GM23338 (cell line): ENCODE results near the gene SUPT5H. TPM values are rescaled to one million over a fixed set of nuclear protein-coding genes. Genes with fewer than 3 reads are reported as not detected.

Experiments used
- ATAC-seq: fragments of 200-7000 bp; cut with Tn5 transposase; 3 replicates; pipeline ENCODE4 v1.9.1; 2020
- DNase-seq: peaks from one replicate; pipeline ENCODE4 v3.0.0-alpha.2; 2015; ENCODE audit warnings: low spot score
- H2AFZ ChIP-seq: fragments of 200-600 bp; sonication (generic); 2 replicates; pipeline ENCODE4 v1.8.0; 2016; ENCODE audit warnings: antibody characterized with exemption, mild to moderate bottlenecking, moderate library complexity
- H3F3A ChIP-seq: fragments of 200-600 bp; sonication (generic); replicated peaks from 2 replicates; pipeline ENCODE4 v1.8.0; 2017; ENCODE audit warnings: antibody characterized with exemption, mixed run types, low read depth
- H3K27ac ChIP-seq: fragments of 200-600 bp; sonication (generic); 2 replicates; pipeline ENCODE4 v1.6.1; 2016; ENCODE audit warnings: low read depth
- H3K27me3 ChIP-seq: fragments of 200-600 bp; sonication (generic); 2 replicates; pipeline ENCODE4 v1.8.0; 2016; ENCODE audit warnings: mild to moderate bottlenecking, mixed run types, moderate library complexity; ENCODE audit not compliant: insufficient read depth
- H3K36me3 ChIP-seq: fragments of 200-600 bp; sonication (generic); 2 replicates; pipeline ENCODE4 v1.8.0; 2016; ENCODE audit warnings: mild to moderate bottlenecking; ENCODE audit not compliant: insufficient read depth
- H3K4me1 ChIP-seq: fragments of 200-600 bp; sonication (generic); 2 replicates; pipeline ENCODE4 v1.8.0; 2016; ENCODE audit warnings: mild to moderate bottlenecking, moderate library complexity; ENCODE audit not compliant: insufficient read depth
- H3K4me2 ChIP-seq: fragments of 200-600 bp; sonication (generic); 2 replicates; pipeline ENCODE4 v1.7.1; 2017; ENCODE audit warnings: mixed run types
- H3K4me3 ChIP-seq: fragments of 200-600 bp; sonication (generic); 2 replicates; pipeline ENCODE4 v1.6.1; 2016; ENCODE audit warnings: mixed run types
- H3K79me2 ChIP-seq: fragments of 200-600 bp; sonication (generic); replicated peaks from 2 replicates; pipeline ENCODE4 v1.8.0; 2017; ENCODE audit warnings: mild to moderate bottlenecking; ENCODE audit not compliant: insufficient read depth
- H3K9me2 ChIP-seq: fragments of 200-600 bp; sonication (generic); 2 replicates; pipeline ENCODE4 v1.8.0; 2017; ENCODE audit not compliant: insufficient read depth
- H4K20me1 ChIP-seq: fragments of 200-600 bp; sonication (generic); replicated peaks from 2 replicates; pipeline ENCODE4 v1.8.0; 2017; ENCODE audit warnings: mild to moderate bottlenecking; ENCODE audit not compliant: insufficient read depth
- H3K27ac Mint-ChIP-seq: 2 replicates; pipeline ENCODE4 v1.8.0; 2020; ENCODE audit warnings: inconsistent platforms, mild to moderate bottlenecking, moderate library complexity, mixed read lengths
- H3K27me3 Mint-ChIP-seq: 3 replicates; pipeline ENCODE4 v1.8.0; 2022; ENCODE audit warnings: low read depth, mild to moderate bottlenecking, moderate library complexity, mixed read lengths, inconsistent platforms; ENCODE audit not compliant: insufficient read depth, poor library complexity
- H3K36me3 Mint-ChIP-seq: 3 replicates; pipeline ENCODE4 v1.8.0; 2021; ENCODE audit warnings: low read depth, mild to moderate bottlenecking, inconsistent platforms, moderate library complexity, mixed read lengths
- H3K4me1 Mint-ChIP-seq: 3 replicates; pipeline ENCODE4 v1.8.0; 2020; ENCODE audit warnings: mild to moderate bottlenecking, inconsistent platforms, mixed read lengths
- H3K4me3 Mint-ChIP-seq: 3 replicates; pipeline ENCODE4 v1.8.0; 2021; ENCODE audit warnings: moderate library complexity, mild to moderate bottlenecking, inconsistent platforms, mixed read lengths
- H3K9me3 Mint-ChIP-seq: 3 replicates; pipeline ENCODE4 v1.8.0; 2020; ENCODE audit warnings: moderate library complexity, mild to moderate bottlenecking, inconsistent platforms, mixed read lengths
- CREB1 ChIP-seq: fragments of 250-450 bp; sonication (Bioruptor Pico); IDR thresholded peaks from 2 replicates; pipeline ENCODE4 v1.5.0; 2020; ENCODE audit warnings: low read depth, mild to moderate bottlenecking, moderate library complexity
- CTCF ChIP-seq, 2 experiments: fragments of 200-600 bp in 1 of 2; sonication (generic) in 1 of 2; conservative IDR thresholded peaks; 2 replicates each; pipeline versions ENCODE4 v1.5.1 to v1.6.1; 2016 to 2017; ENCODE audit warnings: antibody characterized with exemption in 2 of 2, low read depth in 2 of 2, mild to moderate bottlenecking in 2 of 2, moderate library complexity in 1 of 2
- ETS1 ChIP-seq: IDR thresholded peaks from 2 replicates; pipeline ENCODE4 v1.6.1; 2016; ENCODE audit warnings: antibody characterized with exemption
- EZH2 ChIP-seq: fragments of 200-600 bp; sonication (generic); IDR thresholded peaks from one replicate; pipeline ENCODE4 v1.8.0; 2017; ENCODE audit warnings: antibody characterized with exemption, mild to moderate bottlenecking, low read depth; ENCODE audit not compliant: unreplicated experiment
- JUNB ChIP-seq: IDR thresholded peaks from one replicate; pipeline ENCODE4 v1.6.1; 2016; ENCODE audit warnings: antibody characterized with exemption; ENCODE audit not compliant: unreplicated experiment
- NANOG ChIP-seq: IDR thresholded peaks from 2 replicates; pipeline ENCODE4 v1.6.1; 2016; ENCODE audit warnings: antibody characterized with exemption, borderline replicate concordance
- POLR2AphosphoS5 ChIP-seq: IDR thresholded peaks from 2 replicates; pipeline ENCODE4 v1.6.1; 2016; ENCODE audit warnings: antibody characterized with exemption, low read depth
- STAT1 ChIP-seq: IDR thresholded peaks from one replicate; pipeline ENCODE4 v1.6.1; 2016; ENCODE audit warnings: antibody characterized with exemption; ENCODE audit not compliant: unreplicated experiment
- ZNF114 ChIP-seq: fragments of 250-450 bp; sonication (Bioruptor Pico); IDR thresholded peaks from 2 replicates; pipeline ENCODE4 v1.5.0; 2020; ENCODE audit warnings: mild to moderate bottlenecking, moderate library complexity
- ZNF331 ChIP-seq: fragments of 250-450 bp; sonication (Bioruptor Pico); IDR thresholded peaks from 2 replicates; pipeline ENCODE4 v1.5.0; 2020; ENCODE audit warnings: low read depth, mild to moderate bottlenecking, moderate library complexity
- ZNF462 ChIP-seq: fragments of 250-450 bp; sonication (Bioruptor Pico); IDR thresholded peaks from 2 replicates; pipeline ENCODE4 v1.5.0; 2020; ENCODE audit warnings: mild to moderate bottlenecking, moderate library complexity
- polyA plus RNA-seq: library from polyadenylated mRNA; unstranded; fragments of >200 nt; fragmentation: Nextera tagmentation; extraction: Ambion mirVana; gene quantifications from 2 replicates; pipeline ENCODE4 v1.2.1, GENCODE V29; 2016
- total RNA-seq: library from RNA; depleted of rRNA; stranded (reverse); fragments of >200 nt; shearing (Covaris generic); gene quantifications from 2 replicates; pipeline ENCODE4 v1.2.3, GENCODE V29; 2014

The SUPT5H gene
- total and polyA plus RNA-seq, 2 experiments from 2014 or later: 108 to 150 TPM

GRCh38 chr19:39444598-39445195 is 685 bp upstream of the SUPT5H start:
- H3K4me1 ChIP-seq: peaks cover 4% of the 10 kb centered on the region; the same call in 1 of the 2 replicates
- Mint-ChIP-seq H3K9me3 (peaks cover 4% of the 10 kb centered on the region; the same call in 1 of the 3 replicates), H3K4me1 (peaks cover 15% of the 10 kb centered on the region), H3K27me3 (peaks cover 18% of the 10 kb centered on the region), H3K36me3 (peaks cover 27% of the 10 kb centered on the region), H3K4me3 (peak overlapping the region; percentile 94), H3K27ac (peak overlapping the region; percentile 96)
- no peaks in the 10 kb centered on the region for H3K9me2 ChIP-seq
- peaks cover 49% of the 10 kb centered on the region for H3K79me2 ChIP-seq
- peaks cover 14% of the 10 kb centered on the region; the same call in 1 of the 2 replicates for H4K20me1 ChIP-seq
- no peak for TF ChIP-seq CREB1 (CRISPR knock-in tag)
- no peak for TF ChIP-seq CTCF (conservative IDR thresholded peaks at IDR 0.05; ENCODE audit: low read depth in 2 of 2)
- no peak for TF ChIP-seq ETS1
- no peak for TF ChIP-seq JUNB
- no peak for TF ChIP-seq ZNF331 (CRISPR knock-in tag)
- TF ChIP-seq STAT1: no peak
- TF ChIP-seq NANOG: no peak
- TF ChIP-seq ZNF114: no peak
- TF ChIP-seq ZNF462: no peak
- no peak for TF ChIP-seq POLR2AphosphoS5
- TF ChIP-seq EZH2: no peak
- H3K4me3 ChIP-seq: peak overlapping the region; percentile 76
- H3F3A ChIP-seq: peaks cover 4% of the 10 kb centered on the region; the same call in 1 of the 2 replicates
- ATAC-seq (no peak), DNase-seq (peak; percentile 44)
- peak overlapping the region; percentile 94 for H3K27ac ChIP-seq
- no peaks in the 10 kb centered on the region; the same call in 1 of the 2 replicates for H3K36me3 ChIP-seq
- no peaks in the 10 kb centered on the region for H3K27me3 ChIP-seq
- H3K4me2 ChIP-seq: peak overlapping the region; percentile 79
- no peak overlapping the region for H2AFZ ChIP-seq
